ENCODE results near the gene TMEM120A.
"Not testable (repeated sequence)": the region's sequence is repeated elsewhere in the genome, so short reads cannot be mapped to it uniquely, and the experiment has no call there.

TMEM120A gene

DNA sequence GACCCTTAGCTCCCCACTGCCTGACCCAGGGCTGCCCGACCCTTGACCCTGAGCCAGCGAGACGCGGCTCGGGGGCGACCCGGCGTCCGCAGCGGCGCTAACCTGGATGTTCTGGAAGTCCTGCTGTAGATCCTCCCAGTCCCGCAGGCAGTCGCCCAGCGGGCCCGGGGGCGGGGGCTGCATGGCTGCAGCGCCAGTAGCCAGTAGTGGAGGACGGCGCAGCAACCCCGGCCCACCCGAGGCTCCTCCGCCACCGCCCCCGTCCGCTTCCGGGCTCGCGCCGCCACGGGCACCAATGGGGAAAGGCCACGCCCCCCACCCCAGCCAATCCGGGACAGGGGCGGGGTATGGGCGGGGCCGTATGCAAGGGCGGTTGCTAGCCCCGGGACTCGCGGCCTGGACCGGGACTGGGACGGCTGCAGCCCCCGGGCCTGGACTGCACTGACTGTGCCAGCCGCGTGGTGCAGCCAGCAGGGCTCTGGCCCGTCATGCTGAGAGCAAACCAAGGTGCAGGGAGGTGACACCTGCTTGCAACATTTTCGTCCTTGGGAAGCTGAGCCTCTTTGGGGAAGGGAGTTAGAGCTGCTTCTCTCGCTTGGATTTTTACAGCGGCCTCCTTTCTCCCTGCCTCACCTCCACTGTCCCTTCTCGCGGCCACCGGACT is at the start of gene TMEM120A:
Gene TMEM120A, minus strand, starts transcription at position 208 of the 664 bp plus-strand sequence. Its CDS starts 25 bp downstream, at position 183.
- in situ Hi-C loops (cut with MboI; ENCODE audit: low sequenced_read_pairs) = no loop called here

DNA sequence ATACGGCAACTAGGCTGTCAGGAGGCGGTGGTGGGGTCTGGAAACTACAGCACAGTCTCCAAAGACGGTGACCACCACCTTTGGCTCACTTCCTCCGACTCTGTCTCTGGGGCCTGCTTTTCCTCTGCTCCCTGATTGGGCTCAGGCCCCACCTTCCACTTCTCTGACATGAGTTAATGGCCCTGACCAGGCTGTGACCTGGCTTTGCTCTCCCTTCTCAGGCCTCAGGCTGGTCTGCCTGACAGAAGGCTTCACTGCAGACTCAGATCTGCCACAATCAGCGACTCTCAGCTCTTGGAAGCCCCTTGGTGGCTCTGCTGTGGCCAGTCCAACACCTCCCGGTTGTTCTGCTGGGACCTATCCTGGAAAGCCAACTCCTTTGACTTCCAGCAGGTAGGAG is 45.7 kb upstream of the TMEM120A start:
- in situ Hi-C loops (cut with MboI; ENCODE audit: low sequenced_read_pairs) = no loop called here

DNA sequence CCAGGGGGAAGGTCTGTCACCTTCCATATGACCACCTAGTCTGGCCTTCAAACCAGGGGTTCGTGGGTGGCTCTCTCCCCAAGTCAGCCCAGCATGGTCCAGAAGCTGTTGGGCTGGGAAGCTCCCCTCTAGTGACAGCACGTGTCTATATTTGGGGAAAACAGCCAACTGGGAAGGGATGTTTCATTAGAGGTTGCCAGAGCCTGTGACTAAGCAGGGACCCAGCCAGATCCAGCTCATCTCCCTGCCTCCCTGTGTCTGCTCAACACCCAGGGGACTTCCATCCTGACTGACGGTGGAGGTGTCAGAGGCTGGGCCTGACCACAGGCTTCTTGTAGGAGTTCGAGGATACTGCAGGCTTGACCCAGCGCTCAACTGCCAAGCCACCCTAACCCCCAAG is 42.9 kb upstream of the TMEM120A start:
- in situ Hi-C loops (cut with MboI; ENCODE audit: low sequenced_read_pairs) = no loop called here

DNA sequence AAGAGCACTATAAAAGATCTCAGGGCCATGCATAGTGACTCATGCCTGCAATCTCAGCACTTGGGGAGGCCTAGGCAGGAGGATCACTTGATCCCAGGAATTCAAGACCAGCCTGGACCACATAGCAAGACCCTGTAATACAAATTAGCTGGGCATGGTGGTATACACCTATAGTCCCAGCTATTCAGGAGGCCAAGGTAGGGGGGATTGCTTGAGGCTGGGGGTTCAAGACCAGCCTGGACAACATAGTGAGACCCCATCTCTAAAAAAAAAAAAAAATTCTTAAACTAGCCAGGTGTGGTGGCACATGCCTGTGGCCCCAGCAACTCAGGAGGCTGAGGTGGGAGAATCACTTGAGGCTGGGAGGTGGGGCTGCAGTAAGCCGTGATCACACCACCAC is 37.6 kb upstream of the TMEM120A start:
- in situ Hi-C loops (cut with MboI; ENCODE audit: low sequenced_read_pairs) = no loop called here

DNA sequence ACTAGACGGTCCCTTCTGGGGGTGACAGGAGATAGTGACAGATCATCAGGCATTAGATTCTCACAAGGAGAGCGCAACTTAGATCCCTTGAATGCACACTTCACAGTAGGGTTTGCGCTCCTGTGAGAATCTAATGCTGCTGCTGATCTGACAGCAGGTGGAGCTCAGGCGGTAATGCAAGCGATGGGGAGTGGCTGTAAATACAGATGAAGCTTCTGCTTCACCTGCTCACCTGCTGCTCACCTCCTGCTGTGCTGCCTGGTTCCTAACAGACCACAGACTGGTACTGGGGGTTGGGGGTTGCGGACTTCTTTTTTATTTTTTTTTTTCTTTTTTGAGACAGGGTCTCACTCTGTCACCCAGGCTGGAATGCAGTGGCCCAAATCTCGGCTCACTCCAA is 35.3 kb upstream of the TMEM120A start:
- in situ Hi-C loops (cut with MboI; ENCODE audit: low sequenced_read_pairs) = not testable (repeated sequence)

DNA sequence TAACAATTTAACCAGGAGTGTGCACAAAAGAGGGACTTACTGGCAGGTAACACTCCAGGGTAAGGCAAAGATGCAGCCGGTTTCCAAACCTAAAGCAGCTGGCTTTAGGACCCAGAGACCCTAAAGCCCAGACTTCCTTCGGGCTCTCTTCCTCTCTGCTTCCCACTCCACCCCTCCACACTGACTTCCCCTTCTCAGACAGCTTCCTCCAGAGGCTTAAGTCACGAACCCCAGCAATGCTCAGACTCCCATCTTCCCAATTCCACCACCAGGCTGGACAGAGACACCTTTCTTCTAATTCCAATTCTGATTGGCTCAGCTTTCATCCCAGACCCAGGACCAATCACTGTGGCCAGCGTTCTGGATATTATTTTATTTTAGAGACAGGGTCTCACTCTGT is 28.6 kb upstream of the TMEM120A start:
- in situ Hi-C loops (cut with MboI; ENCODE audit: low sequenced_read_pairs) = loop anchor here (25.0 kb wide), 2 partner anchors 136 to 961 kb away; partner anchors contain the start of genes RCC1L and RHBDD2

DNA sequence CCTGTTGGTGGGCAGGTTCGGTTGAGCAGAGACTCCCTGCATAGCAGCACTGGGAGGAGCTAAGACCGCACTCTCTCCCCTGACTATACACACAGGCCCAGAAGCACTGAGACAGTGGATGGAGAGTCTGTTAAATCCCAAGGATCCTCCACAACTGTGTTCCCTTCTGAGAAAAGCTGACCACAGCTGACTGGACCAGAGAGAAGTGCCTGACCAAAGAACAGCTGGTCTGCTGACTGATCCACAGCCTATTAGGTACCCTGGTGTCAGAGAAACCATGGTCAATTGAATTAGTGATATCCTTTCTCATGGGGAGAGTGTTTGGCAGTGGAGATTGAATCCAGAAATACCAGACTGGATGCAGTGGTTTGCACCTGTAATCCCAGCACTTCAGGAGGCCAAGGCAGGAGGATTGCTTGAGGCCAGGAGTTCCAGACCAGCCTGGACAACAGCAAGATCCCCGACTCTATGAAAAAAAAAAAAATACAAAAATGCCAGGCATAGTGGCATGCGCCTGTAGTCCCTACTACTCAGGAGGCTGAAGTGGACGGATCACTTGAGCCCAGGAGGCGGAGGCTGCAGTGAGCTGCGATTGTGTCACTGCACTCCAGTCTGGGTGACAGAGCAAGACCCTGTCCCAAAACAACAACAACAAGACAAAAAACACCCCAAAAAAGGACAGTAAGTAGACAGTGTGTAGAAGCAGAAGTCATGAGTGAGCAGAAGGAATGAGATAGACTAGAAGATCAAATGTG is 27.8 kb upstream of the TMEM120A start:
- in situ Hi-C loops (cut with MboI; ENCODE audit: low sequenced_read_pairs) = loop anchor here (25.0 kb wide), 2 partner anchors 135 to 960 kb away; partner anchors contain the start of genes RCC1L and RHBDD2

DNA sequence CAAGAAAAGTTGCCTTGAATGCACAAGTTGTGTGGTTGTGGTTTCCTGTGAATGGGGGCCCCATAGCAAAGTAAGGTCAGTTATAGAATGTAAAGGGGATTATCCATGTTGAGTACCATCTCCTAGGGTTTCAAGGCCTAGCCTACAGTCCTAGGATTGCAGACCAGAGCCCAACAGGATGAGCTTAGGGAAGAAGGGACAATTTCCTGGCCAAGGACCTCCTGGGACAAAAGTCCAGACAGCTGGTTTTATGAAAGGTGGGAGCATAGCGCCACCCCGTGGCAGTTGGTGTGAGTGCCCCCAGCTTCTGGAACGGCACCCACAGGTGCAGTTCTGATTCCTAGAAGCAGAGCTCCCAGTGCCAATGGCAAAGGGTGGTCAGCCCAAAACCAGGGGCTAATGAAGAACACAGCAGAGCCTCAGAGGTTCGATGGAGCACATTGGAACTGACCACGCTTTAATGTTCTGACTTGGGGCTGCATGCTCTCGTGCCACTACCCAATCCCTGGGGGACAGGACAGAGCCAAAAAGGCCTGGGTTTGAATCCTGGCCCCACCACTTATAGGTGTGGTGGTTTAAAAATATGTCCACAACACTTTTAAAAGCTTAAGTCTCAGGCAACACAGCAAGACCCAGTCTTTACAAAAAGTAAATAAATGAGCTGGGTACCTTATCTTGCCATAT is 25.8 kb upstream of the TMEM120A start:
- in situ Hi-C loops (cut with MboI; ENCODE audit: low sequenced_read_pairs) = loop anchor here (25.0 kb wide), 2 partner anchors 133 to 958 kb away; partner anchors contain the start of genes RCC1L and RHBDD2

DNA sequence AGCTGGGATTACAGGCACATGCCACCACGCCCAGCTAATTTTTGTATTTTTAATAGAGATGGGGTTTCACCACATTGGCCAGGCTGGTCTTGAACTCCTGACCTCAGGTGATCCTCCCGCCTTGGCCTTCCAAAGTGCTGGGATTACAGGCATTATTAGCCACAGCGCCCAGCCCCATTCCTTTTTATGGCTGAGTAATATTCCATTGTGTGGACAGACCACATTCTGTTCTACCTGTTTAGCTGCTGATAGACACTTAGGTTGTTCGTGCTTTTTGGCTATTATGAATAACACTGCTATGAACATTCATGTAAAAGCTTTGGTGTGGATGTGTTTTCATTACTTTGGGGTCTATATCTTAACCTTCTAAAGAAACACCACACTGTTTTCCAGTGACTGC is 24.1 kb upstream of the TMEM120A start:
- in situ Hi-C loops (cut with MboI; ENCODE audit: low sequenced_read_pairs) = loop anchor here (25.0 kb wide), 2 partner anchors 131 to 956 kb away; partner anchors contain the start of genes RCC1L and RHBDD2

DNA sequence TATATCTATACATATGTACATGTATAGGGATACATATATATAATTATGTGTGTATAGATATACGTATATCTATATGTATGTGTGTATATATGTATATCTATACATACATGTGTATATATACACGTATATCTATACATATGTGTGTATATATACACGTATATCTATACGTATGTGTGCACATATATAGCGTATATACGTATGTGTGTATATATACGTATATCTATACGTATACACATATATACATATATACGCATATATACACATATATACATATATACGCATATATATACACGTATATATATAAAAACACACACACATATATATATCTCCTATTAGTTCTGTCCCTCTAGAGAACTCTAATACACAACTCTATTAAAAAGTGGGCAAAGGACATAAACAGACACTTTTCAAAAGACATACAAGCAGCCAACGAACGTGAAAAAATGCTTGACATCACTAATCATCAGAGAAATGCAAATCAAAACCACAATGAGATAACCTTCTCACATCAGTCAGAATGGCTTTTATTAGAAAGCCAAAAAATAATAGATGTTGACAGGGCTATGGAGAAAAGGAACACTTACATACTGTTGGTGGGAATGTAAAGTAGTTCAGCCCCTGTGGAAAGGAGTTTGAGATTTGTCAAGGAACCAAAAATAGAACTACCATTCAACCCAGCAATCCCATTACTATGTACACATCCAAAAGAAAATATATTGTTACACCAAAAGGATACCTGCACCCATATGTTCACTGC is 22.0 kb upstream of the TMEM120A start:
- in situ Hi-C loops (cut with MboI; ENCODE audit: low sequenced_read_pairs) = loop anchor here (25.0 kb wide), 2 partner anchors 129 to 954 kb away; partner anchors contain the start of genes RCC1L and RHBDD2

DNA sequence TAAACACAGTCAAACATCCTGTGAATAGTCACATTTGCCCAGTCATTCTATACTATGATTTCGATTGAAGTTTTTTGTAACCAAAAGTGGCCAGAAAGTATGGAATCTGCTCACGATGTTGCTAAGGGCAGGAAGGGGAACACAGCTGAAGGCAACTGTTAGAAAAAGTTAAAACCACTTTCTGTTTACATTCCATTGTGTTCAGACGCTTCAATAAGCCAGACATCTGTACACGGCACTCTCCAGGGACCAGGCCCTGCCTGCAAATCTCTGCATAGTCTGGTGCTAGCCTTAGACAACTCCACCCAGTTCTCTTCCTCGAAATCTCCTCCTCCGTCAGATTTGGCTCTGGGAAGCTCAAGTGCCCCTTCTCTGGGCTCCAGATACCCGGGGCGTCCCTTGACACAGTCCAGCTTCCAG is 17.1 kb upstream of the TMEM120A start:
- in situ Hi-C loops (cut with MboI; ENCODE audit: low sequenced_read_pairs) = loop anchor here (25.0 kb wide), 2 partner anchors 124 to 949 kb away; partner anchors contain the start of genes RCC1L and RHBDD2

DNA sequence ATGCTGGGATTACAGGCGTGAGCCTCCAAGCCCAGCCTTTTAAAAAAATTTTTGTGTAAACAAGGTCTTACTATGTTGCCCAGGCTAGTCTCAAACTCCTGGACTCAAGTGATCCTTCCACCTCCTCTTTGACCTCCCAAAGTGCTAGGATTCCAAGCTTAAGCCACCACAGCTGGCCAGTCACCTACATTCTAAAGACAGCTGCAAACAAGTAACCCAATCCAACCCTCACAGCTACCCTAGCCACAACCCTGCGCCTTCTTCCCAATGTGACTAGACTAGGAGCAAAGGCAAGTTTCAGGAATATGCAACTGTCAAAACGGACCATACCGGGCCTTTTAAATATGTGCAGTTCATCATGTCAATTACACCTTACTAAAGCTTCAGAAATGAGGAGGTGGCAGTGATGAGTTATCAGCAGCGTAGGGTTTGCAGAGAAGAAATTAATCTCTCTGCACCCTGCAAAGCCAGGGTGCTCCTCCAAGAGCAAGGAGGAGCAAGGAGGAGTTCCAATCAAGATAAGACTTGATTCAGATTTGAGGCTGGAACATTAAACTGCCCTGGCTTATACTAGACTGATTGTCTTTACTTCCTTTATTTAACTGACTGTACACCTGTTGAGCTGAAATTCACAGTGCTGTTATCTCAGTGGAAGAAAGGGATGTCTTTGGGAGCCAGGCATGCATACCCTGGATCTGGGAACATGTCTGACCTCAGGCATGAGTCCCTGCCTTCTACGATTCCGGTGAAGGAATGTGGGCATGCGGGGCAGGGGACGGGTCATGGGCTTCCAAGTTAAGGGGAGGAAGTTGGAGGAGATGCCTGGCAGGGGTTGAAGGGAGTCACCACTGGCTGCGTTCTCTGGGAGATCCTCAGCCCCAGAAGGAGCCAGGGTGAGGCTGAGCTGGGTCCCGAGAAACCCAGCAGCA is 15.5 kb upstream of the TMEM120A start:
- in situ Hi-C loops (cut with MboI; ENCODE audit: low sequenced_read_pairs) = loop anchor here (25.0 kb wide), 2 partner anchors 123 to 948 kb away; partner anchors contain the start of genes RCC1L and RHBDD2

DNA sequence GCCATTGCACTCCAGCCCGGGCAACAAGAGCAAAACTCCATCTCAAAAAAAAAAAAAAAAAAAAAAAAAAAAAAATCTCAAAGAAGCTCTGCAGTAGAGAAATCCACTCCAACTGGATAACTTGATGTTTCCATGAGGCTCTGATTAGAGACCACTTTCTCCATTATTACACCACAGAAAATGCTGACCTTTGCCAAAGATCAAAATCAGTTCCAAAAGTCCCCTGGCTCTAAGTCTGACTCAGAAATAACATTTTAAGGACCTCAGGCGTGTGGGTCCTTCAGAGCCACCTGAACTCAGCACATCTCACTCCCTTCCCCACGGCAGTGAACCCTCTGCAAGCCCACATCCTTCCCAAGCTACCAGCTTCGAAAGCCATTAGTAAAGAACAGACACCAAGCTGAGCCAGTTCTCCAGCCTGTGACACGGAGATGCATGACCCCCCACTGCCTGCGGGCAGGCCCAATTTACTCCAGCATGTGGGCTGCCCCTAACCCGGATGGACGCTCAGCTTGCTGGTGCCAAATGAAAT is 13.8 kb upstream of the TMEM120A start:
- in situ Hi-C loops (cut with MboI; ENCODE audit: low sequenced_read_pairs) = loop anchor here (25.0 kb wide), 2 partner anchors 121 to 946 kb away; partner anchors contain the start of genes RCC1L and RHBDD2

DNA sequence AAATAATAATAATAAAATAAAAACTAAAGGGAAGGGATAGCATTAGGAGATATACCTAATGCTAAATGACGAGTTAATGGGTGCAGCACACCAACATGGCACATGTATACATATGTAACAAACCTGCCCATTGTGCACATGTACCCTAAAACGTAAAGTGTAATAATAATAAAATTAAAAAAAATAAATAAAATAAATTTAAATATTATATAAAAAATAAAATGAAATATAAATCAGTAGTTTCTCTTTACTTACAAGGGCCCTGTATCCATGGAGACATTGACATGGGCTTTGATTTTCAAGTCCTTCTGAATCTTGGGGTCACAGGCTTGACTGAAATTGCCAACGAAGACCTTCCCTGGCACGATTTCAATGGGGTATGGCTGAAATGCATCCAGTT is 10.6 kb upstream of the TMEM120A start:
- in situ Hi-C loops (cut with MboI; ENCODE audit: low sequenced_read_pairs) = loop anchor here (25.0 kb wide), 2 partner anchors 118 to 943 kb away; partner anchors contain the start of genes RCC1L and RHBDD2

DNA sequence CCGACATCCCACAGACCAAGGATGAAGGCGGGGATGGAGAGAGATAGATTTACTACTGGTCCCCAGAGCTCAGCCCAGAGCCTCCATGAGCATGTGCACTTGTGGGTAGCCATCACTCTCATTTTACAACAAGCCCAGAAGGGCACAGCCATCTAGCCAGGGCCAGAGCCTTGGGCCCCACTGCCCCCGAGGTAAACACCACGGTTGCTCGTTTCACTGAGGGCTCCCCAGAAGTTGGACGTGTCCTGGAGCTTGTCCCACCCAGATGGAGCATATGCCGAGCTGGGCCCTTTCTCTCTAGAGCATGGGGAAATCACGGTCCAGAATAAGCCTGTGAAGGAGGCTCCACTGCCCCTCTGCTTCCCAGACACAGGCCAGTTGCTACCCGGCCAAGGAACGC is 9.0 kb upstream of the TMEM120A start:
- in situ Hi-C loops (cut with MboI; ENCODE audit: low sequenced_read_pairs) = loop anchor here (25.0 kb wide), 2 partner anchors 116 to 941 kb away; partner anchors contain the start of genes RCC1L and RHBDD2

DNA sequence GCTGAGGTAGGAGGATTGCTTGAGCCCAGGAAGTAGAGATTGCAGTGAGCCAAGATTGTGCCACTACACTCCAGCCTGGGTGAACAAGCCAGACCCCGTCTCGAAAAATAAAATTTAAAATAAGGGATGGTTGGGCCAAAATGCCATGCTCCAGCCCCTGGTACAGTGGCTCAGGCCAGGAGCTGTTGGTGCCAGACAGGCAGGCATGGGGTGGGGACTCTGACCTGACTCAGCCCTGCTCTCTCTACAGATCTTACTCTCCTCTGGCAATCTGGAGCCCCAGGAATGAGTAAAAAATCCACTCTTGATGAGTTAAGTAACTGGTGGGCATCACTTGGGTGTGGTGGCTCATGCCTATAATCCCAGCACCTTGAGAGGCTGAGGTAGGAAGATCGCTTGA is 8.4 kb upstream of the TMEM120A start:
- in situ Hi-C loops (cut with MboI; ENCODE audit: low sequenced_read_pairs) = loop anchor here (25.0 kb wide), 2 partner anchors 116 to 941 kb away; partner anchors contain the start of genes RCC1L and RHBDD2

DNA sequence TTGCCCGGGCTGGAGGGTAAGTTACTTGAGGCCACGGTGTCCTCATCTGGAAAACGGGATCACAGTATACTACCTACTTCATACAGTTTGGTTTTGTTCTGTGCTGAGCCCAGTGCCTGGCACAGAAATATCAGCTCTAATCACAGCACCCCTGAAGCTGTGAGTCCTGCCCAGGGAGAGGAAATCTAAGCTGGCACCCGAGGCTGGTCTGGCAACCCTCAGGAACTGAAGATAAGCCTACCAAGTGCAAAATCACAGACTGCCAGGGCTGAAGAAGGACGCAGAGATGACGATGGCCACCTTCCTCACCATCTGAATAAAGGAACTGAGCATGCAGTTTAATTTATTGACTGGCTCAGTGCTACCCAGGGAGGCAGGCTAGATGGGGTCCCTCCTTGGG is 7.7 kb upstream of the TMEM120A start:
- in situ Hi-C loops (cut with MboI; ENCODE audit: low sequenced_read_pairs) = loop anchor here (25.0 kb wide), 2 partner anchors 115 to 940 kb away; partner anchors contain the start of genes RCC1L and RHBDD2

DNA sequence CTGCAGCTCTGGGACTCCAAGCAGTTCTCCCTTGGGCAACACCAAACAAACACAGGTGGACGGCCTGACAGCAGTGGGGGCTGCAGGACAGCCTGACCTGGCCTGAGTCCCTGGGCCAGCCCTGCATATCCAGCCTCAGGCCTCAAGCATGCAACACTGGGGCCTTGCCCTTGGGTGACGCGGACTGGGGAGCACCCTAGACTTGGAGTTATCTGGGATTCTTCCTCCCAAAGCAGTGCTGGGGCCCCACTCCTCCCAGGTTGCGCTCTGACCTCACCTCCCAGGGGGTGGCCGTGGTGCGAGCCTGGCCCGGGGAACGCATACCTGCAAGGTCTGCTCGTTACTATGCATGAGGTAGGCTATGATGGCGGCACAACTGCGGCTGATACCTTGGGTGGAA is 6.2 kb upstream of the TMEM120A start:
- in situ Hi-C loops (cut with MboI; ENCODE audit: low sequenced_read_pairs) = loop anchor here (25.0 kb wide), 2 partner anchors 113 to 938 kb away; partner anchors contain the start of genes RCC1L and RHBDD2

Data from HL-60/S4 treated with phorbol 12-myristate 13-acetate at 8.2 ng/mL for 4 days and 3 days (cell line).